Astrocyte of the spinal cord (primary cell): ENCODE measurements around the gene MANSC4.

Experiments used
- DNase-seq: peaks from one replicate; pipeline ENCODE4 v3.0.0; 2011; ENCODE audit warnings: low read depth, low spot score
- H3K4me3 ChIP-seq: 2 replicates; pipeline ENCODE4 v1.5.1; 2011; ENCODE audit warnings: low read depth, mild to moderate bottlenecking, low read length, moderate library complexity
- CTCF ChIP-seq: IDR thresholded peaks from 2 replicates; pipeline ENCODE4 v1.5.1; 2012; ENCODE audit warnings: low read depth, mild to moderate bottlenecking, low read length, inconsistent platforms
- in situ Hi-C: cut with HindIII; loops from 2 replicates; pipeline ENCODE4 v1.10.0; 2017; ENCODE audit warnings: low sequenced_read_pairs

MANSC4 gene

GRCh38 chr12:27812502-27812901 is 32.5 kb upstream of the MANSC4 start:
- in situ Hi-C loops, result no loop called here

GRCh38 chr12:27810756-27811155 is 30.7 kb upstream of the MANSC4 start:
- in situ Hi-C loops, result no loop called here
- no peak for TF ChIP-seq CTCF
- no peak overlapping the region for H3K4me3 ChIP-seq
- no peak for DNase-seq

More at GRCh38 chr12:27812502-27812901, 32.5 kb upstream of the MANSC4 start:
- no peak overlapping the region for H3K4me3 ChIP-seq
- no peak for TF ChIP-seq CTCF
- DNase-seq, result no peak

- H3K4me3 ChIP-seq, result no peak overlapping the region
- in situ Hi-C loops, result no loop called here
- DNase-seq, result no peak
- TF ChIP-seq CTCF, result no peak
Observed at GRCh38 chr12:27808841-27809240, 28.8 kb upstream of the MANSC4 start.

GRCh38 chr12:27807063-27807703 is 27.1 kb upstream of the MANSC4 start:
- no peak for TF ChIP-seq CTCF
- in situ Hi-C loops, result no loop called here
- no peak for DNase-seq
- no peak overlapping the region for H3K4me3 ChIP-seq

- in situ Hi-C loops, result no loop called here
- H3K4me3 ChIP-seq, result no peak overlapping the region
- no peak for DNase-seq
- no peak for TF ChIP-seq CTCF
Observed at GRCh38 chr12:27806259-27806658, 26.2 kb upstream of the MANSC4 start.

- DNase-seq, result no peak
- no peak overlapping the region for H3K4me3 ChIP-seq
- in situ Hi-C loops, result no loop called here
- no peak for TF ChIP-seq CTCF
Observed at GRCh38 chr12:27805238-27805637, 25.2 kb upstream of the MANSC4 start.
